Naive B cell (primary cell): Measurements from ENCODE around the gene KL. TPM values are rescaled to one million over a fixed set of nuclear protein-coding genes. Genes with fewer than 3 reads are reported as not detected.

Source experiments
- ATAC-seq, 2 donors: fragments of 150-1000 bp; cut with Tn5 transposase; 2 replicates each; pipeline ENCODE4 v1.10.0; 2021; ENCODE audit warnings: low read depth in 2 of 2, mild to moderate bottlenecking in 2 of 2, moderate library complexity in 2 of 2
- DNase-seq: peaks from one replicate; pipeline ENCODE4 v3.0.0; 2022
- H3K27ac Mint-ChIP-seq, 6 donors: one replicate each; pipeline ENCODE4 v1.8.0; 2020 to 2022; ENCODE audit warnings: mild to moderate bottlenecking in 6 of 6, mixed read lengths in 6 of 6, moderate library complexity in 5 of 6, inconsistent platforms in 2 of 6
- H3K27me3 Mint-ChIP-seq, 3 donors: one replicate each; pipeline ENCODE4 v1.8.0; 2021 to 2022; ENCODE audit warnings: mixed read lengths in 3 of 3, mild to moderate bottlenecking in 1 of 3
- H3K36me3 Mint-ChIP-seq, 2 donors: one replicate each; pipeline ENCODE4 v1.8.0; 2020 to 2022; ENCODE audit warnings: mixed read lengths in 2 of 2, inconsistent platforms in 1 of 2, mild to moderate bottlenecking in 1 of 2
- H3K4me1 Mint-ChIP-seq, 3 donors: one replicate each; pipeline ENCODE4 v1.8.0; 2020 to 2022; ENCODE audit warnings: mixed read lengths in 3 of 3, inconsistent platforms in 1 of 3, mild to moderate bottlenecking in 1 of 3, moderate library complexity in 1 of 3
- H3K4me3 Mint-ChIP-seq, 8 donors: one replicate each; pipeline ENCODE4 v1.8.0; 2020 to 2022; ENCODE audit warnings: mild to moderate bottlenecking in 8 of 8, mixed read lengths in 8 of 8, moderate library complexity in 8 of 8, inconsistent platforms in 2 of 8
- H3K9me3 Mint-ChIP-seq, 7 donors: one replicate each; pipeline ENCODE4 v1.8.0; 2020 to 2022; ENCODE audit warnings: mixed read lengths in 7 of 7, mild to moderate bottlenecking in 5 of 7, inconsistent platforms in 2 of 7, moderate library complexity in 1 of 7
- polyA plus RNA-seq, 6 donors: library from polyadenylated mRNA; unstranded; fragments of 300-500 nt; fragmentation: Illumina TruSeq; gene quantifications; one replicate each; pipeline ENCODE4 v1.2.3, GENCODE V29; 2021; ENCODE audit warnings: low read depth in 6 of 6

Gene KL
- polyA plus RNA-seq, 6 donors from 2014 or later, result 0.10 TPM; not detected in 5

GRCh38 chr13:33032037-33032625, 15.9 kb downstream of the KL start:
- no peak for ATAC-seq
- H3K27ac Mint-ChIP-seq, result peak overlapping the region in 1 of 6 donors; percentile 19
- DNase-seq, result no peak
- no peaks in the 10 kb centered on the region for H3K36me3 Mint-ChIP-seq
- peak overlapping the region in 4 of 8 donors; percentile 33 to 82 (median 42) for H3K4me3 Mint-ChIP-seq
- H3K27me3 Mint-ChIP-seq, result peaks cover 15 to 37% (median 17%) of the 10 kb centered on the region in 3 donors
- H3K4me1 Mint-ChIP-seq, result peaks cover 5 to 13% (median 9%) of the 10 kb centered on the region in 3 donors
- peaks cover 0 to 5% (median 3%) of the 10 kb centered on the region in 7 donors for H3K9me3 Mint-ChIP-seq

- Mint-ChIP-seq H3K9me3 (peaks cover 0 to 5% (median 0%) of the 10 kb centered on the region in 7 donors), H3K4me1 (peaks cover 5 to 13% (median 9%) of the 10 kb centered on the region in 3 donors), H3K4me3 (peak overlapping the region; percentile 78 to 93 (median 84)), H3K27me3 (peaks cover 10 to 26% (median 15%) of the 10 kb centered on the region in 3 donors), H3K36me3 (no peaks in the 10 kb centered on the region), H3K27ac (peak overlapping the region in 4 of 6 donors; percentile 52 to 69 (median 62))
- ATAC-seq (peak; percentile 38 to 65), DNase-seq (no peak)
Observed at GRCh38 chr13:33033051-33033812, 17.0 kb downstream of the KL start.

GRCh38 chr13:33033986-33034385, 17.8 kb downstream of the KL start:
- no peak for DNase-seq
- no peaks in the 10 kb centered on the region for H3K36me3 Mint-ChIP-seq
- H3K27me3 Mint-ChIP-seq, result peaks cover 5 to 22% (median 15%) of the 10 kb centered on the region in 3 donors
- H3K9me3 Mint-ChIP-seq, result peaks cover 0 to 5% (median 0%) of the 10 kb centered on the region in 7 donors
- H3K4me3 Mint-ChIP-seq, result peak overlapping the region in 2 of 8 donors; percentile 41 to 81
- H3K4me1 Mint-ChIP-seq, result peaks cover 5 to 13% (median 9%) of the 10 kb centered on the region in 3 donors
- H3K27ac Mint-ChIP-seq, result no peak overlapping the region
- ATAC-seq, result no peak

GRCh38 chr13:33034882-33035520, 18.8 kb downstream of the KL start:
- peaks cover 5 to 13% (median 9%) of the 10 kb centered on the region in 3 donors for H3K4me1 Mint-ChIP-seq
- no peak for DNase-seq
- no peak overlapping the region for H3K4me3 Mint-ChIP-seq
- no peaks in the 10 kb centered on the region for H3K36me3 Mint-ChIP-seq
- peak overlapping the region in 1 of 6 donors; percentile 25 for H3K27ac Mint-ChIP-seq
- ATAC-seq, result no peak
- peaks cover 5 to 22% (median 15%) of the 10 kb centered on the region in 3 donors for H3K27me3 Mint-ChIP-seq
- H3K9me3 Mint-ChIP-seq, result peaks cover 0 to 5% (median 0%) of the 10 kb centered on the region in 7 donors

GRCh38 chr13:33037673-33038072, 21.4 kb downstream of the KL start:
- DNase-seq (no peak), ATAC-seq (no peak)
- Mint-ChIP-seq H3K4me1 (peaks cover 5 to 10% (median 9%) of the 10 kb centered on the region in 3 donors), H3K36me3 (no peaks in the 10 kb centered on the region), H3K27me3 (peaks cover 2 to 9% (median 8%) of the 10 kb centered on the region in 3 donors), H3K9me3 (peaks cover 0 to 5% (median 0%) of the 10 kb centered on the region in 7 donors), H3K4me3 (no peak overlapping the region), H3K27ac (peak overlapping the region in 1 of 6 donors; percentile 21)

- Mint-ChIP-seq H3K4me3 (no peak overlapping the region), H3K9me3 (no peaks in the 10 kb centered on the region), H3K4me1 (no peaks in the 10 kb centered on the region), H3K27ac (no peak overlapping the region), H3K27me3 (peaks cover 0 to 4% (median 0%) of the 10 kb centered on the region in 3 donors), H3K36me3 (no peaks in the 10 kb centered on the region)
- DNase-seq (no peak), ATAC-seq (no peak)
Observed at GRCh38 chr13:33040090-33040489, 23.9 kb downstream of the KL start.

- Mint-ChIP-seq H3K9me3 (peaks cover 0 to 10% (median 0%) of the 10 kb centered on the region in 7 donors), H3K4me1 (no peaks in the 10 kb centered on the region), H3K27me3 (peaks cover 16 to 33% (median 19%) of the 10 kb centered on the region in 3 donors), H3K27ac (no peak overlapping the region), H3K4me3 (no peak overlapping the region), H3K36me3 (no peaks in the 10 kb centered on the region)
- ATAC-seq (no peak), DNase-seq (no peak)
Observed at GRCh38 chr13:33045851-33046592, 29.8 kb downstream of the KL start.

- ATAC-seq, result no peak
- Mint-ChIP-seq H3K4me1 (no peaks in the 10 kb centered on the region), H3K9me3 (peaks cover 0 to 10% (median 0%) of the 10 kb centered on the region in 7 donors), H3K27ac (no peak overlapping the region), H3K27me3 (peaks cover 16 to 31% (median 19%) of the 10 kb centered on the region in 3 donors), H3K36me3 (no peaks in the 10 kb centered on the region), H3K4me3 (no peak overlapping the region)
- DNase-seq, result no peak
Observed at GRCh38 chr13:33050161-33050560, 33.9 kb downstream of the KL start.

GRCh38 chr13:33051632-33052031, 35.4 kb downstream of the KL start:
- peaks cover 16 to 27% (median 24%) of the 10 kb centered on the region in 3 donors for H3K27me3 Mint-ChIP-seq
- no peaks in the 10 kb centered on the region for H3K4me1 Mint-ChIP-seq
- no peaks in the 10 kb centered on the region for H3K36me3 Mint-ChIP-seq
- ATAC-seq, result no peak
- no peak overlapping the region for H3K27ac Mint-ChIP-seq
- H3K9me3 Mint-ChIP-seq, result peaks cover 0 to 10% (median 0%) of the 10 kb centered on the region in 7 donors
- DNase-seq, result no peak
- no peak overlapping the region for H3K4me3 Mint-ChIP-seq

- no peak for DNase-seq
- peaks cover 16 to 27% (median 24%) of the 10 kb centered on the region in 3 donors for H3K27me3 Mint-ChIP-seq
Observed at GRCh38 chr13:33052506-33053280, 36.5 kb downstream of the KL start.

GRCh38 chr13:33053397-33054066, 37.3 kb downstream of the KL start:
- peaks cover 0 to 2% (median 0%) of the 10 kb centered on the region in 7 donors for H3K9me3 Mint-ChIP-seq
- ATAC-seq, result no peak
- DNase-seq, result no peak
- peaks cover 11 to 21% (median 19%) of the 10 kb centered on the region in 3 donors for H3K27me3 Mint-ChIP-seq
- H3K4me3 Mint-ChIP-seq, result no peak overlapping the region
- no peak overlapping the region for H3K27ac Mint-ChIP-seq
- no peaks in the 10 kb centered on the region for H3K36me3 Mint-ChIP-seq
- no peaks in the 10 kb centered on the region for H3K4me1 Mint-ChIP-seq

More at GRCh38 chr13:33052506-33053280, 36.5 kb downstream of the KL start:
- no peaks in the 10 kb centered on the region for H3K36me3 Mint-ChIP-seq
- no peak for ATAC-seq
- H3K4me3 Mint-ChIP-seq, result no peak overlapping the region
- no peaks in the 10 kb centered on the region for H3K4me1 Mint-ChIP-seq
- peaks cover 0 to 10% (median 0%) of the 10 kb centered on the region in 7 donors for H3K9me3 Mint-ChIP-seq
- H3K27ac Mint-ChIP-seq, result no peak overlapping the region
